K562 (cell line): ENCODE results near the gene LCN15. TPM values are rescaled to one million over a fixed set of nuclear protein-coding genes. Genes with fewer than 3 reads are reported as not detected.

Experiments used
- CHCHD3 ChIP-seq: fragments of 250-450 bp; sonication (Bioruptor Pico); IDR thresholded peaks from 2 replicates; pipeline ENCODE4 v2.1.2; 2022; ENCODE audit warnings: mild to moderate bottlenecking
- CSDE1 ChIP-seq, 2 experiments: fragments of 450-650 bp; IDR thresholded peaks; 2 replicates each; pipeline ENCODE4 v1.6.1; 2016; ENCODE audit warnings: mild to moderate bottlenecking in 1 of 2
- GTF2F1 ChIP-seq: IDR thresholded peaks from 2 replicates; pipeline ENCODE4 v1.6.1; 2011; ENCODE audit warnings: low read depth, low read length, improper control_type of control experiment
- HOMEZ ChIP-seq: fragments of 250-450 bp; sonication (Bioruptor Pico); IDR thresholded peaks from 2 replicates; pipeline ENCODE4 v1.4.0; 2020; ENCODE audit warnings: mild to moderate bottlenecking, moderate library complexity
- KAT2B ChIP-seq: IDR thresholded peaks from one replicate; pipeline ENCODE4 v1.6.1; 2012; ENCODE audit warnings: low read depth, mild to moderate bottlenecking, control low read depth, inconsistent platforms, low read length, moderate library complexity
- KAT8 ChIP-seq: fragments of 450-650 bp; IDR thresholded peaks from 2 replicates; pipeline ENCODE4 v1.6.1; 2016; ENCODE audit warnings: low read depth, mild to moderate bottlenecking
- MTA1 ChIP-seq: fragments of 450-650 bp; IDR thresholded peaks from 2 replicates; pipeline ENCODE4 v1.6.1; 2017; ENCODE audit warnings: borderline replicate concordance
- PATZ1 ChIP-seq: fragments of 250-450 bp; sonication (Bioruptor Pico); IDR thresholded peaks from 2 replicates; pipeline ENCODE4 v1.5.0; 2020; ENCODE audit warnings: mild to moderate bottlenecking, borderline replicate concordance
- PHF21A ChIP-seq: fragments of 450-650 bp; IDR thresholded peaks from 2 replicates; pipeline ENCODE4 v1.6.1; 2017; ENCODE audit warnings: low read depth, borderline replicate concordance
- STAT6 ChIP-seq: sonication (generic); formaldehyde crosslinking; IDR thresholded peaks from 2 replicates; pipeline ENCODE4 v1.8.1; 2023; ENCODE audit warnings: mild to moderate bottlenecking, missing genetic modification reagents
- TEAD1 ChIP-seq, 2 experiments: fragments of 450-650 bp in 1 of 2; sonication (generic) in 1 of 2; formaldehyde crosslinking; IDR thresholded peaks; 2 replicates each; pipeline versions ENCODE4 v1.4.0 to v1.8.0; 2020 to 2022; ENCODE audit warnings: mild to moderate bottlenecking in 2 of 2, missing genetic modification reagents in 1 of 2
- THRB ChIP-seq: fragments of 450-650 bp; formaldehyde crosslinking; conservative IDR thresholded peaks from 2 replicates; pipeline ENCODE4 v1.4.0; 2022; ENCODE audit warnings: mild to moderate bottlenecking, missing genetic modification characterization
- TRIM28 ChIP-seq: fragments of 450-650 bp; IDR thresholded peaks from 2 replicates; pipeline ENCODE4 v1.6.1; 2017
- TSHZ1 ChIP-seq: fragments of 250-450 bp; sonication (Bioruptor Pico); IDR thresholded peaks from 2 replicates; pipeline ENCODE4 v1.4.0; 2020; ENCODE audit warnings: mild to moderate bottlenecking, moderate library complexity
- ZC3H8 ChIP-seq: fragments of 450-650 bp; IDR thresholded peaks from 2 replicates; pipeline ENCODE4 v1.6.1; 2017
- ZNF197 ChIP-seq: fragments of 200-800 bp; sonication (Bioruptor generic); IDR thresholded peaks from 2 replicates; pipeline ENCODE4 v1.6.1; 2016; ENCODE audit warnings: low read depth, missing genetic modification characterization, missing compliant biosample characterization
- ZNF384 ChIP-seq: IDR thresholded peaks from 2 replicates; pipeline ENCODE4 v1.6.1; 2012; ENCODE audit warnings: low read depth, low read length, improper control_type of control experiment
- ZNF507 ChIP-seq: conservative IDR thresholded peaks from 2 replicates; pipeline ENCODE4 v1.6.1; 2017; ENCODE audit warnings: missing genetic modification characterization, missing compliant biosample characterization
- ZNF695 ChIP-seq: fragments of 450-650 bp; formaldehyde crosslinking; IDR thresholded peaks from 2 replicates; pipeline ENCODE4 v1.4.0; 2020; ENCODE audit warnings: mild to moderate bottlenecking, moderate library complexity
- polyA plus RNA-seq, 8 experiments: library from polyadenylated mRNA; depleted of rRNA in 4 of 8; stranded (reverse) in 5 of 8; unstranded in 3 of 8; fragments of >200 nt; fragmentation: Nextera tagmentation in 2 of 8; fragmentation: Illumina TruSeq in 1 of 8; extraction: Ambion mirVana in 2 of 8; extraction: Trizol in 1 of 8; gene quantifications; 2 replicates each; pipeline versions ENCODE4 v1.2.1 to v1.2.3, GENCODE V29; 2011 to 2014; ENCODE audit warnings: inconsistent platforms in 1 of 8, missing spikeins in 1 of 8
- total RNA-seq, 7 experiments: library from RNA; depleted of rRNA in 6 of 7; stranded (reverse); fragments of >200 nt in 6 of 7; fragmentation: Illumina TruSeq in 2 of 7; extraction: Trizol in 2 of 7; gene quantifications; 2 replicates each; pipeline versions ENCODE4 v1.2.1 to v1.2.3, GENCODE V29; 2011 to 2021; ENCODE audit warnings: low replicate concordance in 1 of 7

LCN15 gene
- total and polyA plus RNA-seq, 9 of the 15 experiments (the other 6 are each of a cell fraction or from before 2014, with no cell fraction given): 0.66 TPM; not detected in 8

GRCh38 chr9:136728080-136728547, 36.2 kb downstream of the LCN15 start (continued):
- TF ChIP-seq TSHZ1: no peak
- no peak for TF ChIP-seq ZNF197 (CRISPR knock-in tag)
- TF ChIP-seq KAT2B: peak; percentile 84
- TF ChIP-seq THRB (CRISPR knock-in tag): 0 out of 2 replicates have a peak, but pooled peaks have one; percentile 13
- TF ChIP-seq CSDE1 (IDR thresholded peaks at IDR 0.05): no peak; a peak in 1 of 4 replicates
- no peak for TF ChIP-seq HOMEZ
- TF ChIP-seq PATZ1: no peak
- no peak for TF ChIP-seq KAT8
- TF ChIP-seq ZNF695: no peak
- TF ChIP-seq TRIM28: no peak
- no peak for TF ChIP-seq PHF21A
- peak; percentile 95 for TF ChIP-seq MTA1
- peak; percentile 43 for TF ChIP-seq ZNF384
- peak; percentile 66; the same call in 1 of the 2 replicates for TF ChIP-seq CHCHD3
- TF ChIP-seq GTF2F1: peak; percentile 96
- TF ChIP-seq STAT6: peak; percentile 88; the same call in 1 of the 2 replicates
- peak; percentile 50 to 73; a peak in 2 of 4 replicates for TF ChIP-seq TEAD1 (CRISPR knock-in tag; IDR thresholded peaks at IDR 0.05)
- TF ChIP-seq ZC3H8: no peak
- no peak for TF ChIP-seq ZNF507
